WTC11 (cell line): Measurements from ENCODE around the gene RASD1. TPM values are rescaled to one million over a fixed set of nuclear protein-coding genes. Genes with fewer than 3 reads are reported as not detected.

Experiments
- ATAC-seq: fragments of 200-7000 bp; cut with Tn5 transposase; 2 replicates; pipeline ENCODE4 v1.10.0; 2021; ENCODE audit warnings: mild to moderate bottlenecking, moderate library complexity
- CTCF ChIA-PET: fragments of 300-600 bp; sonication (Branson Sonifier 250); formaldehyde crosslinking; loops from one replicate; lab custom pipeline; 2021; ENCODE audit warnings: antibody characterized with exemption; lab: Charles Lee
- POLR2A ChIA-PET: fragments of 350-600 bp; sonication (Branson Sonifier 250); formaldehyde crosslinking; loops from one replicate; lab custom pipeline; 2021; ENCODE audit warnings: antibody characterized with exemption; lab: Charles Lee
- DNase-seq: peaks from one replicate; pipeline ENCODE4 v3.0.0; 2021; ENCODE audit warnings: low spot score
- H3K27ac Mint-ChIP-seq: 2 replicates; pipeline ENCODE4 v1.8.0; 2021; ENCODE audit warnings: mixed read lengths
- H3K27me3 Mint-ChIP-seq: 2 replicates; pipeline ENCODE4 v1.8.0; 2021; ENCODE audit warnings: low read depth, mild to moderate bottlenecking, moderate library complexity, mixed read lengths
- H3K36me3 Mint-ChIP-seq: 2 replicates; pipeline ENCODE4 v1.8.0; 2021; ENCODE audit warnings: mixed read lengths
- H3K4me1 Mint-ChIP-seq: 2 replicates; pipeline ENCODE4 v1.8.0; 2022; ENCODE audit warnings: mixed read lengths
- H3K4me3 Mint-ChIP-seq: 2 replicates; pipeline ENCODE4 v1.8.0; 2021; ENCODE audit warnings: mild to moderate bottlenecking, moderate library complexity, mixed read lengths
- H3K9me3 Mint-ChIP-seq: 2 replicates; pipeline ENCODE4 v1.8.0; 2021; ENCODE audit warnings: mixed read lengths
- CBFB ChIP-seq: sonication (generic); formaldehyde crosslinking; IDR thresholded peaks from 2 replicates; pipeline ENCODE4 v1.8.1; 2022; ENCODE audit warnings: mild to moderate bottlenecking, low read depth, missing genetic modification reagents
- CREB1 ChIP-seq: sonication (generic); formaldehyde crosslinking; IDR thresholded peaks from 2 replicates; pipeline ENCODE4 v1.8.0; 2023; ENCODE audit warnings: mild to moderate bottlenecking, missing genetic modification reagents
- EMX1 ChIP-seq: fragments of 250-450 bp; sonication (Bioruptor Pico); IDR thresholded peaks from 2 replicates; pipeline ENCODE4 v1.8.0; 2021; ENCODE audit warnings: mild to moderate bottlenecking
- HMGA2 ChIP-seq: fragments of 250-450 bp; sonication (Bioruptor Pico); IDR thresholded peaks from 2 replicates; pipeline ENCODE4 v1.4.0; 2021; ENCODE audit warnings: mild to moderate bottlenecking, moderate library complexity
- KAT7 ChIP-seq: sonication (generic); formaldehyde crosslinking; IDR thresholded peaks from 2 replicates; pipeline ENCODE4 v1.8.1; 2023; ENCODE audit warnings: missing genetic modification reagents, mild to moderate bottlenecking, borderline replicate concordance
- NR2C2 ChIP-seq: sonication (generic); formaldehyde crosslinking; IDR thresholded peaks from 2 replicates; pipeline ENCODE4 v1.8.0; 2022; ENCODE audit warnings: mild to moderate bottlenecking, missing genetic modification reagents
- SOX15 ChIP-seq: fragments of 250-450 bp; sonication (Bioruptor Pico); IDR thresholded peaks from 2 replicates; pipeline ENCODE4 v1.9.0; 2021; ENCODE audit warnings: mild to moderate bottlenecking
- SP1 ChIP-seq: sonication (generic); formaldehyde crosslinking; conservative IDR thresholded peaks from 2 replicates; pipeline ENCODE4 v1.8.1; 2022; ENCODE audit warnings: missing genetic modification reagents
- total RNA-seq: library from RNA; stranded (reverse); gene quantifications from 3 replicates; pipeline ENCODE4 v1.2.3, GENCODE V29; 2021
- TF ChIP-seq, protein P1 (sequence below): fragments of 250-450 bp; sonication (Bioruptor Pico); IDR thresholded peaks from 2 replicates; pipeline ENCODE4 v1.9.0; 2021; ENCODE audit warnings: mild to moderate bottlenecking
- TF ChIP-seq, protein P2 (sequence below): sonication (generic); formaldehyde crosslinking; IDR thresholded peaks from 2 replicates; pipeline ENCODE4 v1.8.0; 2022; ENCODE audit warnings: mild to moderate bottlenecking, missing genetic modification reagents
- TF ChIP-seq, protein P3 (sequence below): sonication (generic); formaldehyde crosslinking; IDR thresholded peaks from 2 replicates; pipeline ENCODE4 v1.8.1; 2023; ENCODE audit warnings: mild to moderate bottlenecking, missing genetic modification reagents, borderline replicate concordance
- TF ChIP-seq, protein P4 (sequence below): fragments of 200-600 bp; IDR thresholded peaks from 2 replicates; pipeline ENCODE4 v1.8.0; 2022; ENCODE audit warnings: antibody characterized with exemption
- TF ChIP-seq, protein P5 (sequence below): sonication (generic); formaldehyde crosslinking; IDR thresholded peaks from 2 replicates; pipeline ENCODE4 v1.8.1; 2023; ENCODE audit warnings: mild to moderate bottlenecking, missing genetic modification reagents, moderate library complexity
- TF ChIP-seq, protein P6 (sequence below): sonication (generic); formaldehyde crosslinking; IDR thresholded peaks from 2 replicates; pipeline ENCODE4 v1.8.1; 2022; ENCODE audit warnings: low read depth, missing genetic modification reagents, borderline replicate concordance
- TF ChIP-seq, protein P7 (sequence below): sonication (generic); formaldehyde crosslinking; IDR thresholded peaks from 2 replicates; pipeline ENCODE4 v1.8.1; 2023; ENCODE audit warnings: mild to moderate bottlenecking, missing genetic modification reagents
- TF ChIP-seq, protein P8 (sequence below): fragments of 250-450 bp; sonication (Bioruptor Pico); IDR thresholded peaks from 2 replicates; pipeline ENCODE4 v1.9.0; 2021; ENCODE audit warnings: moderate library complexity, mild to moderate bottlenecking, inconsistent platforms, borderline replicate concordance
- TF ChIP-seq, protein P9 (sequence below): fragments of 250-450 bp; sonication (Bioruptor Pico); IDR thresholded peaks from 2 replicates; pipeline ENCODE4 v2.1.2; 2022; ENCODE audit warnings: mild to moderate bottlenecking, moderate library complexity
- TF ChIP-seq, protein P10 (sequence below): fragments of 250-450 bp; sonication (Bioruptor Pico); IDR thresholded peaks from 2 replicates; pipeline ENCODE4 v1.9.0; 2021; ENCODE audit warnings: mild to moderate bottlenecking

Gene RASD1
- total RNA-seq, 1 experiment from 2014 or later = 5.1 TPM

DNA sequence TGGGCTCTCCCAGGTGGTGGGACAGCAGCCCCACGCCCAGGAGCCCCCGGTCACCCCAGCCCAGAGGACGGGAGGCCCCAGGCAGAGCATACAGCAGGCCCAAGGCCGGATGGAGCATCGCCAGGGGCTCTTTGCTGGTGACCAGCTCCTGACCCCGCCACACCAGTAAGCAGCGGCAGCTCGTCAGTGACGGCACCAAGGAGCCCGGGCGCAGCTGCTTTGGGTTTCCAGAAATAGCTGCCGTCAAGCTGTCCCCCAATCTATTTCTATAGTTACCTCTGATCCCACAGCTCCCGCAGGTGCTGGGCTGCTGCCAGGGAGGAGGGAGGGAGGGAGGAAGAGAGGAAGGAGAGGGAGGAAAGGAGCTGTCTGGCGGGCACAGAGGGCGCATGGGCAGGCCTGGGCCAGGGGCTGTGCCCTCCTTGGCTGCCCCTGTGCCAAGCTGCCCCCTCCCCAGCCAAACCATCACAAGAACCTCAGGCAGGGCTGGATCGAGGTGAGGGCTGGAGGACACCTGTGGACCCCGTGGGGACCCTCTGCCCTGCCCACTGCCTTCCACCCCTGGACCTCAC lies 10.8 kb upstream of the RASD1 start:
- Mint-ChIP-seq H3K27ac (no peak overlapping the region), H3K36me3 (no peaks in the 10 kb centered on the region), H3K9me3 (no peaks in the 10 kb centered on the region), H3K4me3 (no peak overlapping the region), H3K27me3 (no peaks in the 10 kb centered on the region), H3K4me1 (peaks cover 3% of the 10 kb centered on the region; the same call in 1 of the 2 replicates)
- ATAC-seq (no peak), DNase-seq (no peak)
- CTCF ChIA-PET = interaction anchor here (0.6 to 3.4 kb wide), 4 partner anchors 10 to 119 kb away, joined by 3 to 20 read pairs (median 10); partner anchors contain the start of gene RASD1
- no peak for TF ChIP-seq EMX1 (CRISPR knock-in tag)
- no peak for TF ChIP-seq SOX15
- TF ChIP-seq, protein P1, sequence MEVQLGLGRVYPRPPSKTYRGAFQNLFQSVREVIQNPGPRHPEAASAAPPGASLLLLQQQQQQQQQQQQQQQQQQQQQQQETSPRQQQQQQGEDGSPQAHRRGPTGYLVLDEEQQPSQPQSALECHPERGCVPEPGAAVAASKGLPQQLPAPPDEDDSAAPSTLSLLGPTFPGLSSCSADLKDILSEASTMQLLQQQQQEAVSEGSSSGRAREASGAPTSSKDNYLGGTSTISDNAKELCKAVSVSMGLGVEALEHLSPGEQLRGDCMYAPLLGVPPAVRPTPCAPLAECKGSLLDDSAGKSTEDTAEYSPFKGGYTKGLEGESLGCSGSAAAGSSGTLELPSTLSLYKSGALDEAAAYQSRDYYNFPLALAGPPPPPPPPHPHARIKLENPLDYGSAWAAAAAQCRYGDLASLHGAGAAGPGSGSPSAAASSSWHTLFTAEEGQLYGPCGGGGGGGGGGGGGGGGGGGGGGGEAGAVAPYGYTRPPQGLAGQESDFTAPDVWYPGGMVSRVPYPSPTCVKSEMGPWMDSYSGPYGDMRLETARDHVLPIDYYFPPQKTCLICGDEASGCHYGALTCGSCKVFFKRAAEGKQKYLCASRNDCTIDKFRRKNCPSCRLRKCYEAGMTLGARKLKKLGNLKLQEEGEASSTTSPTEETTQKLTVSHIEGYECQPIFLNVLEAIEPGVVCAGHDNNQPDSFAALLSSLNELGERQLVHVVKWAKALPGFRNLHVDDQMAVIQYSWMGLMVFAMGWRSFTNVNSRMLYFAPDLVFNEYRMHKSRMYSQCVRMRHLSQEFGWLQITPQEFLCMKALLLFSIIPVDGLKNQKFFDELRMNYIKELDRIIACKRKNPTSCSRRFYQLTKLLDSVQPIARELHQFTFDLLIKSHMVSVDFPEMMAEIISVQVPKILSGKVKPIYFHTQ = no peak
- TF ChIP-seq CREB1 (CRISPR knock-in tag) = no peak
- TF ChIP-seq, protein P2, sequence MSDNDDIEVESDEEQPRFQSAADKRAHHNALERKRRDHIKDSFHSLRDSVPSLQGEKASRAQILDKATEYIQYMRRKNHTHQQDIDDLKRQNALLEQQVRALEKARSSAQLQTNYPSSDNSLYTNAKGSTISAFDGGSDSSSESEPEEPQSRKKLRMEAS (CRISPR knock-in tag) = no peak
- TF ChIP-seq, protein P3, sequence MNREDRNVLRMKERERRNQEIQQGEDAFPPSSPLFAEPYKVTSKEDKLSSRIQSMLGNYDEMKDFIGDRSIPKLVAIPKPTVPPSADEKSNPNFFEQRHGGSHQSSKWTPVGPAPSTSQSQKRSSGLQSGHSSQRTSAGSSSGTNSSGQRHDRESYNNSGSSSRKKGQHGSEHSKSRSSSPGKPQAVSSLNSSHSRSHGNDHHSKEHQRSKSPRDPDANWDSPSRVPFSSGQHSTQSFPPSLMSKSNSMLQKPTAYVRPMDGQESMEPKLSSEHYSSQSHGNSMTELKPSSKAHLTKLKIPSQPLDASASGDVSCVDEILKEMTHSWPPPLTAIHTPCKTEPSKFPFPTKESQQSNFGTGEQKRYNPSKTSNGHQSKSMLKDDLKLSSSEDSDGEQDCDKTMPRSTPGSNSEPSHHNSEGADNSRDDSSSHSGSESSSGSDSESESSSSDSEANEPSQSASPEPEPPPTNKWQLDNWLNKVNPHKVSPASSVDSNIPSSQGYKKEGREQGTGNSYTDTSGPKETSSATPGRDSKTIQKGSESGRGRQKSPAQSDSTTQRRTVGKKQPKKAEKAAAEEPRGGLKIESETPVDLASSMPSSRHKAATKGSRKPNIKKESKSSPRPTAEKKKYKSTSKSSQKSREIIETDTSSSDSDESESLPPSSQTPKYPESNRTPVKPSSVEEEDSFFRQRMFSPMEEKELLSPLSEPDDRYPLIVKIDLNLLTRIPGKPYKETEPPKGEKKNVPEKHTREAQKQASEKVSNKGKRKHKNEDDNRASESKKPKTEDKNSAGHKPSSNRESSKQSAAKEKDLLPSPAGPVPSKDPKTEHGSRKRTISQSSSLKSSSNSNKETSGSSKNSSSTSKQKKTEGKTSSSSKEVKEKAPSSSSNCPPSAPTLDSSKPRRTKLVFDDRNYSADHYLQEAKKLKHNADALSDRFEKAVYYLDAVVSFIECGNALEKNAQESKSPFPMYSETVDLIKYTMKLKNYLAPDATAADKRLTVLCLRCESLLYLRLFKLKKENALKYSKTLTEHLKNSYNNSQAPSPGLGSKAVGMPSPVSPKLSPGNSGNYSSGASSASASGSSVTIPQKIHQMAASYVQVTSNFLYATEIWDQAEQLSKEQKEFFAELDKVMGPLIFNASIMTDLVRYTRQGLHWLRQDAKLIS (CRISPR knock-in tag) = no peak
- no peak for TF ChIP-seq HMGA2 (CRISPR knock-in tag)
- TF ChIP-seq, protein P4, sequence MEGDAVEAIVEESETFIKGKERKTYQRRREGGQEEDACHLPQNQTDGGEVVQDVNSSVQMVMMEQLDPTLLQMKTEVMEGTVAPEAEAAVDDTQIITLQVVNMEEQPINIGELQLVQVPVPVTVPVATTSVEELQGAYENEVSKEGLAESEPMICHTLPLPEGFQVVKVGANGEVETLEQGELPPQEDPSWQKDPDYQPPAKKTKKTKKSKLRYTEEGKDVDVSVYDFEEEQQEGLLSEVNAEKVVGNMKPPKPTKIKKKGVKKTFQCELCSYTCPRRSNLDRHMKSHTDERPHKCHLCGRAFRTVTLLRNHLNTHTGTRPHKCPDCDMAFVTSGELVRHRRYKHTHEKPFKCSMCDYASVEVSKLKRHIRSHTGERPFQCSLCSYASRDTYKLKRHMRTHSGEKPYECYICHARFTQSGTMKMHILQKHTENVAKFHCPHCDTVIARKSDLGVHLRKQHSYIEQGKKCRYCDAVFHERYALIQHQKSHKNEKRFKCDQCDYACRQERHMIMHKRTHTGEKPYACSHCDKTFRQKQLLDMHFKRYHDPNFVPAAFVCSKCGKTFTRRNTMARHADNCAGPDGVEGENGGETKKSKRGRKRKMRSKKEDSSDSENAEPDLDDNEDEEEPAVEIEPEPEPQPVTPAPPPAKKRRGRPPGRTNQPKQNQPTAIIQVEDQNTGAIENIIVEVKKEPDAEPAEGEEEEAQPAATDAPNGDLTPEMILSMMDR = no peak
- TF ChIP-seq, protein P5, sequence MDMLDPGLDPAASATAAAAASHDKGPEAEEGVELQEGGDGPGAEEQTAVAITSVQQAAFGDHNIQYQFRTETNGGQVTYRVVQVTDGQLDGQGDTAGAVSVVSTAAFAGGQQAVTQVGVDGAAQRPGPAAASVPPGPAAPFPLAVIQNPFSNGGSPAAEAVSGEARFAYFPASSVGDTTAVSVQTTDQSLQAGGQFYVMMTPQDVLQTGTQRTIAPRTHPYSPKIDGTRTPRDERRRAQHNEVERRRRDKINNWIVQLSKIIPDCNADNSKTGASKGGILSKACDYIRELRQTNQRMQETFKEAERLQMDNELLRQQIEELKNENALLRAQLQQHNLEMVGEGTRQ (CRISPR knock-in tag) = no peak
- TF ChIP-seq, protein P6, sequence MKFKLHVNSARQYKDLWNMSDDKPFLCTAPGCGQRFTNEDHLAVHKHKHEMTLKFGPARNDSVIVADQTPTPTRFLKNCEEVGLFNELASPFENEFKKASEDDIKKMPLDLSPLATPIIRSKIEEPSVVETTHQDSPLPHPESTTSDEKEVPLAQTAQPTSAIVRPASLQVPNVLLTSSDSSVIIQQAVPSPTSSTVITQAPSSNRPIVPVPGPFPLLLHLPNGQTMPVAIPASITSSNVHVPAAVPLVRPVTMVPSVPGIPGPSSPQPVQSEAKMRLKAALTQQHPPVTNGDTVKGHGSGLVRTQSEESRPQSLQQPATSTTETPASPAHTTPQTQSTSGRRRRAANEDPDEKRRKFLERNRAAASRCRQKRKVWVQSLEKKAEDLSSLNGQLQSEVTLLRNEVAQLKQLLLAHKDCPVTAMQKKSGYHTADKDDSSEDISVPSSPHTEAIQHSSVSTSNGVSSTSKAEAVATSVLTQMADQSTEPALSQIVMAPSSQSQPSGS (CRISPR knock-in tag) = no peak
- no peak for TF ChIP-seq SP1 (CRISPR knock-in tag)
- POLR2A ChIA-PET = interaction anchor here (1.5 kb wide), 1 partner anchor 10 kb away, joined by 6 read pairs; the partner anchor contains the start of gene RASD1

DNA sequence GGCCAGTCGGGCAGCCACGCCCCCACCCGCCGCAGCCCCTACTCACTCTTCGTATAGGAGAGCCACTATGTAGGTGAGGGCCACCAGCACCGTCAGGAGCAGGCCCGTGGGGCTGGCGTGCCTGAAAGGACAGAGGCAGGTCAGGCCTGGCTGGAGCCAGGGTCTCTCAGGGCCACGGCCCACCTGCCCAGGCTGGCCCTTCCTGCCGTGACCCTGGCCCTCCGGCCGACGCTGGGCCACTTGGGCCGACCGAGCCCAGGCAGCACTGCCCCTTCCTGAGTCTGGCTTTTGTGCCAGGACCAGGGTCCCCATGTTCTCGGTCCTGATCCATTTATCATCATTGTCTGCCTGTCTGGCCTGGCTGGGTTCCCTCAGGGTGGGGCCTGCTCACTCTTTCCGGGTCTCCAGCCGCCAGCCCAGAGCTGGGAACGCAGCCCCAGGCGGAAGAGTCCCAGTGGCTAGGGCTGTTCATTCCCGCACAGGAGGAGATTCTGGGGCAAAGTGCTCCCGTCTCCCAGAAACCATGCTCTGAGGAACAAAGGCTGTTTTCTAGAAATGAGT lies 10.1 kb upstream of the RASD1 start:
- H3K4me1 Mint-ChIP-seq = peaks cover 3% of the 10 kb centered on the region; the same call in 1 of the 2 replicates
- H3K4me3 Mint-ChIP-seq = no peak overlapping the region
- H3K27me3 Mint-ChIP-seq = no peaks in the 10 kb centered on the region
- ChIA-PET POLR2A (interaction anchor here (1.5 kb wide), 1 partner anchor 10 kb away, joined by 6 read pairs; the partner anchor contains the start of gene RASD1), CTCF (interaction anchor here (1.1 to 3.4 kb wide), 5 partner anchors 9 to 136 kb away, joined by 3 to 20 read pairs (median 6); partner anchors contain the start of gene RASD1)
- H3K27ac Mint-ChIP-seq = no peak overlapping the region
- H3K36me3 Mint-ChIP-seq = no peaks in the 10 kb centered on the region
- H3K9me3 Mint-ChIP-seq = no peaks in the 10 kb centered on the region
- no peak for ATAC-seq
- no peak for DNase-seq
- TF ChIP-seq, protein P7, sequence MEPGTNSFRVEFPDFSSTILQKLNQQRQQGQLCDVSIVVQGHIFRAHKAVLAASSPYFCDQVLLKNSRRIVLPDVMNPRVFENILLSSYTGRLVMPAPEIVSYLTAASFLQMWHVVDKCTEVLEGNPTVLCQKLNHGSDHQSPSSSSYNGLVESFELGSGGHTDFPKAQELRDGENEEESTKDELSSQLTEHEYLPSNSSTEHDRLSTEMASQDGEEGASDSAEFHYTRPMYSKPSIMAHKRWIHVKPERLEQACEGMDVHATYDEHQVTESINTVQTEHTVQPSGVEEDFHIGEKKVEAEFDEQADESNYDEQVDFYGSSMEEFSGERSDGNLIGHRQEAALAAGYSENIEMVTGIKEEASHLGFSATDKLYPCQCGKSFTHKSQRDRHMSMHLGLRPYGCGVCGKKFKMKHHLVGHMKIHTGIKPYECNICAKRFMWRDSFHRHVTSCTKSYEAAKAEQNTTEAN (CRISPR knock-in tag) = no peak
- TF ChIP-seq, protein P8, sequence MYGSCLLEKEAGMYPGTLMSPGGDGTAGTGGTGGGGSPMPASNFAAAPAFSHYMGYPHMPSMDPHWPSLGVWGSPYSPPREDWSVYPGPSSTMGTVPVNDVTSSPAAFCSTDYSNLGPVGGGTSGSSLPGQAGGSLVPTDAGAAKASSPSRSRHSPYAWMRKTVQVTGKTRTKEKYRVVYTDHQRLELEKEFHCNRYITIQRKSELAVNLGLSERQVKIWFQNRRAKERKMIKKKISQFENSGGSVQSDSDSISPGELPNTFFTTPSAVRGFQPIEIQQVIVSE (CRISPR knock-in tag) = no peak
- TF ChIP-seq KAT7 (CRISPR knock-in tag) (no peak), NR2C2 (CRISPR knock-in tag) (no peak), CBFB (CRISPR knock-in tag) (no peak)
- TF ChIP-seq, protein P9, sequence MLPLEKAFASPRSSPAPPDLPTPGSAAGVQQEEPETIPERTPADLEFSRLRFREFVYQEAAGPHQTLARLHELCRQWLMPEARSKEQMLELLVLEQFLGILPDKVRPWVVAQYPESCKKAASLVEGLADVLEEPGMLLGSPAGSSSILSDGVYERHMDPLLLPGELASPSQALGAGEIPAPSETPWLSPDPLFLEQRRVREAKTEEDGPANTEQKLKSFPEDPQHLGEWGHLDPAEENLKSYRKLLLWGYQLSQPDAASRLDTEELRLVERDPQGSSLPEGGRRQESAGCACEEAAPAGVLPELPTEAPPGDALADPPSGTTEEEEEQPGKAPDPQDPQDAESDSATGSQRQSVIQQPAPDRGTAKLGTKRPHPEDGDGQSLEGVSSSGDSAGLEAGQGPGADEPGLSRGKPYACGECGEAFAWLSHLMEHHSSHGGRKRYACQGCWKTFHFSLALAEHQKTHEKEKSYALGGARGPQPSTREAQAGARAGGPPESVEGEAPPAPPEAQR (CRISPR knock-in tag) = no peak
- TF ChIP-seq, protein P10, sequence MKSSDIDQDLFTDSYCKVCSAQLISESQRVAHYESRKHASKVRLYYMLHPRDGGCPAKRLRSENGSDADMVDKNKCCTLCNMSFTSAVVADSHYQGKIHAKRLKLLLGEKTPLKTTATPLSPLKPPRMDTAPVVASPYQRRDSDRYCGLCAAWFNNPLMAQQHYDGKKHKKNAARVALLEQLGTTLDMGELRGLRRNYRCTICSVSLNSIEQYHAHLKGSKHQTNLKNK (CRISPR knock-in tag) = no peak
